WTC11 (cell line): ENCODE measurements around the gene PROSER2.

ENCODE experiments used
- CREM ChIP-seq: sonication (generic); formaldehyde crosslinking; IDR thresholded peaks from 2 replicates; pipeline ENCODE4 v1.8.1; 2022; ENCODE audit warnings: mild to moderate bottlenecking, missing genetic modification reagents, moderate library complexity
- CTCF ChIP-seq: fragments of 200-600 bp; IDR thresholded peaks from 2 replicates; pipeline ENCODE4 v1.8.0; 2022; ENCODE audit warnings: antibody characterized with exemption
- ESRRA ChIP-seq: sonication (generic); formaldehyde crosslinking; IDR thresholded peaks from 2 replicates; pipeline ENCODE4 v1.8.1; 2022; ENCODE audit warnings: mild to moderate bottlenecking, missing genetic modification reagents, borderline replicate concordance
- IRF2 ChIP-seq: sonication (generic); formaldehyde crosslinking; IDR thresholded peaks from 2 replicates; pipeline ENCODE4 v1.8.0; 2022; ENCODE audit warnings: low read depth, missing genetic modification reagents, borderline replicate concordance
- MXD4 ChIP-seq: fragments of 250-450 bp; sonication (Bioruptor Pico); IDR thresholded peaks from 2 replicates; pipeline ENCODE4 v1.8.0; 2021; ENCODE audit warnings: mild to moderate bottlenecking, moderate library complexity, borderline replicate concordance
- RELA ChIP-seq: sonication (generic); formaldehyde crosslinking; IDR thresholded peaks from 2 replicates; pipeline ENCODE4 v1.8.1; 2022; ENCODE audit warnings: missing genetic modification reagents, mild to moderate bottlenecking, borderline replicate concordance
- SP1 ChIP-seq: sonication (generic); formaldehyde crosslinking; conservative IDR thresholded peaks from 2 replicates; pipeline ENCODE4 v1.8.1; 2022; ENCODE audit warnings: missing genetic modification reagents
- TCF7 ChIP-seq: sonication (generic); formaldehyde crosslinking; IDR thresholded peaks from 2 replicates; pipeline ENCODE4 v1.8.0; 2022; ENCODE audit warnings: mild to moderate bottlenecking, low read depth, missing genetic modification reagents, moderate library complexity
- ZNF232 ChIP-seq: sonication (generic); formaldehyde crosslinking; IDR thresholded peaks from 2 replicates; pipeline ENCODE4 v1.8.0; 2022; ENCODE audit warnings: mild to moderate bottlenecking, missing genetic modification reagents
- ZNF423 ChIP-seq: fragments of 250-450 bp; sonication (Bioruptor Pico); IDR thresholded peaks from 2 replicates; pipeline ENCODE4 v2.1.2; 2022; ENCODE audit warnings: mild to moderate bottlenecking, moderate library complexity
- TF ChIP-seq, protein P1 (sequence below): sonication (generic); formaldehyde crosslinking; IDR thresholded peaks from 2 replicates; pipeline ENCODE4 v1.8.0; 2022; ENCODE audit warnings: mild to moderate bottlenecking, missing genetic modification reagents
- TF ChIP-seq, protein P2 (sequence below): sonication (generic); formaldehyde crosslinking; IDR thresholded peaks from 2 replicates; pipeline ENCODE4 v1.8.1; 2022; ENCODE audit warnings: low read depth, mild to moderate bottlenecking, moderate library complexity, missing genetic modification reagents, borderline replicate concordance

DNA sequence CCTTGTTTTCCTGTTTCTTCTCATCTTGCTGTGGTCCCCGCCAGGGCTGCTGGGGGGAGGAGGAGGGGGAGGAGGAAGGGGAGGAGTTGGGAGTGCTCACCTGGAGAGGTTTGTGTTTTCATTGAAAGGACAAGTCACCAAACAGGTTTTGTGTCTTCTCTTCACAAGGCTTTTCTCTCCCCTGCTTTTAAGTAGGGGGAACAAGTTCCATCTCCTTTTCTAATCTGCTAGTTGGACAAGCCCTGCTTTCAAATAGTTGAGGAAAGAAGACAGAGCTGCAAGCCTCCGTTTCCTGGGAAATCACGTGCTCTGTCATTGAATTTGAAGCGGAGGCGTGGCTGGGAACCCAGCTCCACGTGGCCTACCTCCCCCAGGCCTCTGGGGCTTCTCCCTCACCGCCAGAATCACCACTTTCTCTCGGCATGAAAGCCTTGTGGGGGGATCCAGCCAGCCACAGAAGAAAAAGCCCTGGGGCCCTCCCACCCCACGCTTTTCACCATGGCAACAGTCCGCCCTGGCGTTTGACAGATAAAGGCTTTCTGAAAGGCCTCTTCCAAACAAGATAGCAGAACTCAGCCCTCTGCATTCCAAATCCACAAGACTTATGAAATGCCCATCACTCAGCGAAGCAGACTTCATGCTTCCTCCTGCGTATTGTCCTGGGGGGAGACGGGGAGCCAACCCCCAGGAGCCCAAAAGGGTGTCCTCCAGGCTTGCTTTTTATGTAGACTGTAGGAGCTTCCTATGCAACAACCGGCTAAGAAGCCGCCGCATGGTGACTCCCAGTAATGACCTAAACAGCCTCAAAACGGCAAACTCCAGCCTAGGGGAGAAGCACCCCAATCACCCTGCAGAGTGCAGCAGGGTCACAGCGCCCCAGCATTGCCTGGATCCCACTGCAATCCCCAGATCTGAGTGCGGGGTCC is 51.7 kb downstream of the PROSER2 start:
- TF ChIP-seq MXD4 (CRISPR knock-in tag) (no peak), ESRRA (CRISPR knock-in tag) (no peak), SP1 (CRISPR knock-in tag) (no peak), CTCF (no peak), IRF2 (CRISPR knock-in tag) (no peak), TCF7 (CRISPR knock-in tag) (no peak), RELA (CRISPR knock-in tag) (0 out of 2 replicates have a peak, but pooled peaks have one; percentile 40), ZNF423 (no peak), ZNF232 (CRISPR knock-in tag) (no peak), CREM (no peak)
- TF ChIP-seq, protein P1, sequence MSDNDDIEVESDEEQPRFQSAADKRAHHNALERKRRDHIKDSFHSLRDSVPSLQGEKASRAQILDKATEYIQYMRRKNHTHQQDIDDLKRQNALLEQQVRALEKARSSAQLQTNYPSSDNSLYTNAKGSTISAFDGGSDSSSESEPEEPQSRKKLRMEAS (CRISPR knock-in tag): peak; percentile 96
- TF ChIP-seq, protein P2, sequence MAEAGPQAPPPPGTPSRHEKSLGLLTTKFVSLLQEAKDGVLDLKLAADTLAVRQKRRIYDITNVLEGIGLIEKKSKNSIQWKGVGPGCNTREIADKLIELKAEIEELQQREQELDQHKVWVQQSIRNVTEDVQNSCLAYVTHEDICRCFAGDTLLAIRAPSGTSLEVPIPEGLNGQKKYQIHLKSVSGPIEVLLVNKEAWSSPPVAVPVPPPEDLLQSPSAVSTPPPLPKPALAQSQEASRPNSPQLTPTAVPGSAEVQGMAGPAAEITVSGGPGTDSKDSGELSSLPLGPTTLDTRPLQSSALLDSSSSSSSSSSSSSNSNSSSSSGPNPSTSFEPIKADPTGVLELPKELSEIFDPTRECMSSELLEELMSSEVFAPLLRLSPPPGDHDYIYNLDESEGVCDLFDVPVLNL: no peak
